Fibroblast of the aortic adventitia (primary cell): ENCODE data around the gene QDPR. TPM values are rescaled to one million over a fixed set of nuclear protein-coding genes. Genes with fewer than 3 reads are reported as not detected.

ENCODE experiments used
- DNase-seq: peaks from one replicate; pipeline ENCODE4 v3.0.0-alpha.2; 2010; ENCODE audit warnings: low read depth
- H3K4me3 ChIP-seq: 2 replicates; pipeline ENCODE4 v1.5.1; 2011; ENCODE audit warnings: low read depth, mild to moderate bottlenecking, control low read depth, low read length, moderate library complexity
- total RNA-seq: library from RNA; depleted of rRNA; stranded (reverse); fragments of >200 nt; gene quantifications from 2 replicates; pipeline ENCODE4 v1.2.3, GENCODE V29; 2012; ENCODE audit warnings: low replicate concordance
- TF ChIP-seq, protein P1 (sequence below): IDR thresholded peaks from 2 replicates; pipeline ENCODE4 v1.5.1; 2011; ENCODE audit warnings: mild to moderate bottlenecking, low read length, control low read depth, inconsistent platforms; ENCODE audit not compliant: insufficient read depth

Gene QDPR
- total RNA-seq, 1 donor, result 38.7 TPM

DNA sequence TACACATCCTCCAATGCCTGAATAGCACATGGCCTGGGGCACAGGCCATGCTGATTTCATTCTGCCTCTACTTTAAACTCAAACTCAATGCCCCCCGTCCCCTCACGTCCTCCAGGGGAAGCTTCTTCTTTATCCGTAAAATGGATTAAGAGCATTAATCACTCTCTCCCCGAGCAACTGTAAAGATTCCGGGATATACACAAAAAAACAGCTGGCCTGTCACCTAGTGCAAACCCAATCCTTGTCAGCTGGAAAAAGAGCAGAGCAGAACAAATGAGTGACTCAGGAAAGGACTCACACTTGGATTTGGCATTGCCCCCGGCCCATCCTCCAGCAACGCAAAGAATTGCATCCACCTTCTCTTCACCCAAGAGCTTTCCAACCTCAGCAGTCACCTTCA is 7.8 kb downstream of the QDPR start:
- TF ChIP-seq, protein P1, sequence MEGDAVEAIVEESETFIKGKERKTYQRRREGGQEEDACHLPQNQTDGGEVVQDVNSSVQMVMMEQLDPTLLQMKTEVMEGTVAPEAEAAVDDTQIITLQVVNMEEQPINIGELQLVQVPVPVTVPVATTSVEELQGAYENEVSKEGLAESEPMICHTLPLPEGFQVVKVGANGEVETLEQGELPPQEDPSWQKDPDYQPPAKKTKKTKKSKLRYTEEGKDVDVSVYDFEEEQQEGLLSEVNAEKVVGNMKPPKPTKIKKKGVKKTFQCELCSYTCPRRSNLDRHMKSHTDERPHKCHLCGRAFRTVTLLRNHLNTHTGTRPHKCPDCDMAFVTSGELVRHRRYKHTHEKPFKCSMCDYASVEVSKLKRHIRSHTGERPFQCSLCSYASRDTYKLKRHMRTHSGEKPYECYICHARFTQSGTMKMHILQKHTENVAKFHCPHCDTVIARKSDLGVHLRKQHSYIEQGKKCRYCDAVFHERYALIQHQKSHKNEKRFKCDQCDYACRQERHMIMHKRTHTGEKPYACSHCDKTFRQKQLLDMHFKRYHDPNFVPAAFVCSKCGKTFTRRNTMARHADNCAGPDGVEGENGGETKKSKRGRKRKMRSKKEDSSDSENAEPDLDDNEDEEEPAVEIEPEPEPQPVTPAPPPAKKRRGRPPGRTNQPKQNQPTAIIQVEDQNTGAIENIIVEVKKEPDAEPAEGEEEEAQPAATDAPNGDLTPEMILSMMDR, result no peak
- H3K4me3 ChIP-seq, result no peak overlapping the region
- no peak for DNase-seq

DNA sequence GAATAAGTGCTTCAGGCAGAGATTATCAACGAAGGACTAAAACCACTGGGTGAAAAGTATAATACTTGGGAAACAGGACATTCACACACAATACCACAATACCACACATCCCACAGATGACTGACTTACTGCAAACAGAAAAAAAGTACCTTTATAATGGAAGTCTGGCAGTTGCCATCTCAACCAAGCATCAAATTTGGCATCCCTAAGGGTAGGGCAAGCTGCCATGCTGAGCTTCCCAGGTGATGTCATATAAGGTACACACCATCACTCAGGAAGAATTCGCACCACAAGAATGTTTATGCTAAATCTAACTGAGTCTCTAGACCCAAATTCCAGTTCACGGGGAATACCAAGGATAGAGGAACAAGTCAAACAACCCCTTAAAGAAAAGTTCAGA is 9.1 kb downstream of the QDPR start:
- TF ChIP-seq, protein P1, result no peak
- no peak overlapping the region for H3K4me3 ChIP-seq
- no peak for DNase-seq

DNA sequence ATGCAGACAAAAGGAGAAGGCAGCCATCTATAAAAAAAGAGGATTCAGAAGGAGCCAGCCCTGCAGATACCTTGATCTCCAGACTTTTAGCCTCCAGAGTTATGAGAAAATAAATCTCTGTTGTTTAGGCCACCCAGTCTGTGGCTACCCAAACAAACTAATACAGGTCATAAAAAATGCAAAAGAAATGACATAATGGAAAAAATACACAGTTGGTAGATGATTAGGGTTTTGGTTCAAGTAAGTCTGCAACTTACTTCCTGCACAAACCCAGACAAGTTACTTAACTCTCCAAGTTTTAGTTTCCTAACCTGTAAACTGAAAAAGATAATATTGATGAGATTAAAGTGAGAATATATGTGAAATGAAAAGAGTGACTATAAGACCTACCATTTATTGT is 11.3 kb downstream of the QDPR start:
- DNase-seq, result no peak
- no peak overlapping the region for H3K4me3 ChIP-seq
- TF ChIP-seq, protein P1, result no peak

DNA sequence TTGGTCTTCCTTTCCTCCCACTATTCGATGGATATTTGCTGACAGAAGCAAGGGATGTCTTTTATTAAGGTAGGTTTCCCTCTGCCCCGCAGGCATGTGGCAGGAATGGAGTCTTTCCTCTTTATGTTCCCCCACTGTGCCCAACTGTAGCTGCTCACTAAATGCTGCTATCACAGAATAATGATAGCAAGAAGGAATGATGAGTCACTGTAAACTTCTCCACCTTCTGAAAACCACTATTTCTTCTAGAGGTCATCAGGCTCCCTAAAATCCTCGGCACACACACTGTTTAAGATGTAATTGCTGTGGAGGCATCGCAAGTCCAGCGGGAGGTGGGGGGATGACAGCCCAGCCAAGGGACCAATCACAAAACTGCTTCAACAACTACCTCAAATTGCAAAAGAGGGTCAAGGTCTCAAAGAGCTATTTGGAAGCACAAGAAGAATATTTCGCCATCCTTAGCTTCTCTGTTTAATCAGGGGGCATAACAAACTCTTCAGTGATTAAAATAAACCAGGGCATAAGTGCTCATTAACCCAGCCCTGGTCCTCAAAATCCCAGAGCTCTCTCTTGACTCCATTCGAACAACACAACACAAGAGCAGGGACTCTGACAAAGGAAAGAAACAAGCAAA is 13.9 kb downstream of the QDPR start:
- no peak for DNase-seq
- no peak overlapping the region for H3K4me3 ChIP-seq
- TF ChIP-seq, protein P1, result no peak

DNA sequence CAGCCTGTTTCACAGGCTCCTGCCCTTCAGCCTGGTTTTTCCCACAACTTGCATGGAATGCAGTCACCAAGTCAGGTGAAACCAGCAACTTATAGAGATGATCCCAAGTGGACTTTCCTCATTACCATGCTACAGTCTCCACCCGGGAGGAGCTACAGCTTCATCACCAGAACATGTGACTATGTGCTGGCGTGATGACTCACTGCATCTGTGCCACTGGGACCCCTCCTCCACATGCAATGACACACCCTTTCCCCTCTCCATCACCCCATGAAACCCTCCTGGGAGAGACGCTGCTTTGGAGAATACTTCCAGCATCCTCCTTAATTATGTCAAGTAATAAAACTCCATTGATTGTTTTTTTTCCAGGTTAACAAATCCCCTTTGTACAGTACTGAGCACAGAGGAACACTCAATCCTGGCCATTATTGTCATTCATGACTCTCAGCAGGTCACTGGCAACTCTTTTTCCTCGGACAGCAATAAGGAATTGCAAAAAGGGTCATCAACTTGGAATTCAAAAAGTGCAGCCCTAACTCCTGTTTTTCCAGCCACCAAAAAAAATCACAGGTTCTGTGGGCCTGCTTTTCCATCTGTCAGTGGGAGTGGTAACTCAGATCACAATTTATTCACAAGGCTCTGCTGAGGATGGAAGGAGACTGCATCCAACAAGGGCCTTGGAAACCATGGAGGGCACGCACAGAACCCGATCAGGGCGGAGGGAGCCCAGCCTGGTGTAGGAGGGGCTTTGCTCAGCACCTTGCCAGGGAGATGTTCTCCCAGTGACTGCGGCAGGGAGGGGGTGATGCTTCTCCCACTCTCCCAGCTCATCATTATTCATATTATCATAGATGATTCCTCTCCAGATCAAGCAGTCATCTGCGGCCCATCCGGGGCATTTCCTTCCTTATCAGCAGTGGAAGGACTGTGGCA is 17.4 kb downstream of the QDPR start:
- TF ChIP-seq, protein P1, result no peak
- no peak overlapping the region for H3K4me3 ChIP-seq
- DNase-seq, result peak; percentile 79

DNA sequence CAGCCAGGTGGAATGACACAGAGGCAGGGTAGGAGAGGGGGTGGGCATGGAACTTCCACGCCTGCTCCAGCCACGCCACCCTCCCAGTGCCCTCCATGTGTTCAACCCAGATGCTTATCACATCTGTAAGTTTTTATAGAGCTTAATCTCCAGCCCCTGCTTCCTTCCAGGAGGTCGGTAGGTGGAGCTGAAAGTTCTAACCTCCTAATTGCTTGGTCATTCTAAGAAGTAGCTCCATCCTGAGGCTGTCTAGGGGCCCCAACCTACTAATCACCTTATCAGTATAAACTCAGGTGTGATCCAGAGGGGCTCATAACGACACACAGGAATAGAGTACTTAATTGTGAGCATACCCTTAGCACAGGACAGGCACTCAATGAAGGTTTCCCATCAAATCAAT is 18.3 kb downstream of the QDPR start:
- TF ChIP-seq, protein P1, result no peak
- H3K4me3 ChIP-seq, result no peak overlapping the region
- DNase-seq, result no peak
